Neural cell (in vitro differentiated cells): Measurements from ENCODE around the gene NRCAM. TPM values are rescaled to one million over a fixed set of nuclear protein-coding genes. Genes with fewer than 3 reads are reported as not detected.

Experiments
- H2AFZ ChIP-seq: fragments of 200-600, 300-800 bp; sonication (generic), shearing (Covaris generic); 2 replicates; pipeline ENCODE4 v1.6.0; 2014; ENCODE audit warnings: low read depth, mild to moderate bottlenecking, antibody characterized with exemption, low read length, moderate library complexity
- H3F3A ChIP-seq: fragments of 200-600 bp; shearing (Covaris generic); 2 replicates; pipeline ENCODE4 v1.6.1; 2016; ENCODE audit warnings: mild to moderate bottlenecking, moderate library complexity, mixed read lengths, antibody characterized with exemption, low read length; ENCODE audit not compliant: insufficient read depth, poor library complexity, severe bottlenecking
- H3K27ac ChIP-seq: fragments of 200-600, 300-800 bp; sonication (generic), shearing (Covaris generic); 2 replicates; pipeline ENCODE4 v1.5.1; 2014; ENCODE audit warnings: mild to moderate bottlenecking, low read length, moderate library complexity
- H3K27me3 ChIP-seq: fragments of 300-800, 200-600 bp; sonication (generic), shearing (Covaris generic); 2 replicates; pipeline ENCODE4 v1.6.0; 2014; ENCODE audit warnings: mild to moderate bottlenecking, low read depth, low read length, moderate library complexity; ENCODE audit not compliant: insufficient read depth
- H3K36me3 ChIP-seq: fragments of 300-800, 200-600 bp; sonication (generic), shearing (Covaris generic); 2 replicates; pipeline ENCODE4 v1.5.1; 2014; ENCODE audit warnings: mild to moderate bottlenecking, antibody characterized with exemption, low read length, moderate library complexity; ENCODE audit not compliant: insufficient read depth
- H3K4me2 ChIP-seq: fragments of 300-800, 200-600 bp; sonication (generic), shearing (Covaris generic); 2 replicates; pipeline ENCODE4 v1.6.0; 2014; ENCODE audit warnings: mild to moderate bottlenecking, low read length
- H3K4me3 ChIP-seq: fragments of 300-800, 200-600 bp; sonication (generic), shearing (Covaris generic); 2 replicates; pipeline ENCODE4 v1.5.1; 2014; ENCODE audit warnings: mild to moderate bottlenecking, low read length, moderate library complexity
- H3K79me2 ChIP-seq: fragments of 200-600 bp; shearing (Covaris generic); replicated peaks from 2 replicates; pipeline ENCODE4 v1.6.0; 2014; ENCODE audit warnings: mild to moderate bottlenecking, low read length, moderate library complexity; ENCODE audit not compliant: insufficient read depth
- H3K9ac ChIP-seq: fragments of 300-800, 200-600 bp; sonication (generic), shearing (Covaris generic); 2 replicates; pipeline ENCODE4 v1.6.1; 2016; ENCODE audit warnings: mild to moderate bottlenecking, low read length, mixed read lengths
- H3K9me2 ChIP-seq: fragments of 200-600 bp; shearing (Covaris generic); 2 replicates; pipeline ENCODE4 v1.6.1; 2016; ENCODE audit warnings: mild to moderate bottlenecking, low read length, mixed read lengths; ENCODE audit not compliant: insufficient read depth
- H3K9me3 ChIP-seq: fragments of 200-600, 300-800 bp; sonication (generic), shearing (Covaris generic); 2 replicates; pipeline ENCODE4 v1.6.1; 2016; ENCODE audit warnings: mild to moderate bottlenecking, mixed run types, low read length, moderate library complexity, mixed read lengths
- H4K20me1 ChIP-seq: fragments of 200-600 bp; shearing (Covaris generic); 2 replicates; pipeline ENCODE4 v1.6.1; 2016; ENCODE audit warnings: mild to moderate bottlenecking, mixed run types; ENCODE audit not compliant: insufficient read depth
- CTCF ChIP-seq: fragments of 450-650 bp; IDR thresholded peaks from 2 replicates; pipeline ENCODE4 v1.5.1; 2014; ENCODE audit warnings: antibody characterized with exemption, mild to moderate bottlenecking, moderate library complexity; ENCODE audit not compliant: poor library complexity, severe bottlenecking
- EP300 ChIP-seq: fragments of 450-650 bp; conservative IDR thresholded peaks from 2 replicates; pipeline ENCODE4 v1.6.1; 2014; ENCODE audit warnings: antibody characterized with exemption, mild to moderate bottlenecking, moderate library complexity; ENCODE audit not compliant: poor library complexity, severe bottlenecking
- EZH2 ChIP-seq: fragments of 200-600, 300-800 bp; shearing (Covaris generic), sonication (generic); IDR thresholded peaks from 2 replicates; pipeline ENCODE4 v1.6.1; 2014; ENCODE audit warnings: antibody characterized with exemption, low read length, borderline replicate concordance, mild to moderate bottlenecking; ENCODE audit not compliant: insufficient read depth, poor library complexity, severe bottlenecking
- MXI1 ChIP-seq: fragments of 450-650 bp; conservative IDR thresholded peaks from 2 replicates; pipeline ENCODE4 v1.6.1; 2014; ENCODE audit warnings: antibody characterized with exemption, mild to moderate bottlenecking; ENCODE audit not compliant: poor library complexity, severe bottlenecking
- POLR2AphosphoS5 ChIP-seq: IDR thresholded peaks from 2 replicates; pipeline ENCODE4 v1.6.1; 2012
- RAD21 ChIP-seq: fragments of 450-650 bp; conservative IDR thresholded peaks from 2 replicates; pipeline ENCODE4 v1.6.1; 2014; ENCODE audit warnings: antibody characterized with exemption, mild to moderate bottlenecking, moderate library complexity
- REST ChIP-seq: IDR thresholded peaks from 2 replicates; pipeline ENCODE4 v1.6.1; 2012; ENCODE audit warnings: borderline replicate concordance
- SMC3 ChIP-seq: fragments of 450-650 bp; conservative IDR thresholded peaks from 2 replicates; pipeline ENCODE4 v1.6.1; 2014; ENCODE audit warnings: antibody characterized with exemption, mild to moderate bottlenecking, moderate library complexity; ENCODE audit not compliant: poor library complexity
- TAF1 ChIP-seq: IDR thresholded peaks from 2 replicates; pipeline ENCODE4 v1.6.1; 2012; ENCODE audit warnings: low read depth
- polyA plus RNA-seq: library from polyadenylated mRNA; depleted of rRNA; stranded (reverse); fragments of >200 nt; gene quantifications from 2 replicates; pipeline ENCODE4 v1.2.3, GENCODE V29; 2014

The NRCAM gene
- polyA plus RNA-seq, 1 donor from 2014 or later: 90.9 TPM

GRCh38 chr7:108132551-108133265, 323.5 kb downstream of the NRCAM start:
- Histone ChIP-seq H3K9me2 (no peaks in the 10 kb centered on the region), H3K4me2 (no peak overlapping the region), H3K9ac (no peak overlapping the region), H3F3A (no peaks in the 10 kb centered on the region), H4K20me1 (no peaks in the 10 kb centered on the region), H2AFZ (no peak overlapping the region), H3K27ac (no peak overlapping the region), H3K9me3 (no peaks in the 10 kb centered on the region), H3K27me3 (no peaks in the 10 kb centered on the region), H3K4me3 (no peak overlapping the region), H3K36me3 (no peaks in the 10 kb centered on the region), H3K79me2 (no peaks in the 10 kb centered on the region)
- TF ChIP-seq RAD21: no peak
- TF ChIP-seq POLR2AphosphoS5: no peak
- TF ChIP-seq MXI1: no peak
- TF ChIP-seq EP300: no peak
- TF ChIP-seq TAF1: no peak
- TF ChIP-seq REST: no peak
- no peak for TF ChIP-seq EZH2
- no peak for TF ChIP-seq CTCF
- no peak for TF ChIP-seq SMC3

- Histone ChIP-seq H4K20me1 (no peaks in the 10 kb centered on the region), H3K4me3 (no peak within 1 kb of the TSS), H3K27ac (no peak within 1 kb of the TSS), H3K9me3 (no peaks in the 10 kb centered on the region), H3K36me3 (no peaks in the 10 kb centered on the region), H3K79me2 (no peaks in the 10 kb centered on the region), H3K4me2 (no peak within 1 kb of the TSS), H3K27me3 (no peaks in the 10 kb centered on the region), H3F3A (no peaks in the 10 kb centered on the region), H3K9me2 (no peaks in the 10 kb centered on the region), H2AFZ (no peak within 1 kb of the TSS), H3K9ac (no peak within 1 kb of the TSS)
- TF ChIP-seq RAD21: no peak
- no peak for TF ChIP-seq EZH2
- no peak for TF ChIP-seq EP300
- no peak for TF ChIP-seq SMC3
- no peak for TF ChIP-seq TAF1
- no peak for TF ChIP-seq CTCF
These were observed 326.0 kb downstream of the NRCAM start, which contains the start of gene LAMB4 for GRCh38 chr7:108130261-108130660. Gene LAMB4, minus strand, starts transcription at chr7:108130361. Its CDS starts 7,197 bp downstream, at chr7:108123164.
